Breast epithelium (tissue), 4 donors: Measurements from ENCODE around the gene ATP9A. TPM values are rescaled to one million over a fixed set of nuclear protein-coding genes. Genes with fewer than 3 reads are reported as not detected.

Experiments
- DNase-seq, 2 donors: peaks; one replicate each; pipeline ENCODE4 v3.0.0-alpha.2; 2019; ENCODE audit warnings: low spot score in 2 of 2
- H3K27ac ChIP-seq, 2 donors: fragments of 200-600 bp; sonication (generic) in 1 of 2; one replicate each; pipeline ENCODE4 v1.5.1; 2016 to 2019; ENCODE audit warnings: mild to moderate bottlenecking in 1 of 2
- H3K27me3 ChIP-seq, 2 donors: fragments of 200-600 bp; sonication (generic) in 1 of 2; one replicate each; pipeline versions ENCODE4 v1.5.1 to v1.6.0; 2017 to 2019; ENCODE audit warnings: control low read depth in 1 of 2, mild to moderate bottlenecking in 1 of 2
- H3K36me3 ChIP-seq: fragments of 200-600 bp; one replicate; pipeline ENCODE4 v1.5.1; 2019
- H3K4me1 ChIP-seq, 2 donors: fragments of 200-600 bp; sonication (generic); one replicate each; pipeline ENCODE4 v1.5.1; 2016 to 2019; ENCODE audit warnings: control low read depth in 1 of 2
- H3K4me3 ChIP-seq, 3 donors: fragments of 200-600 bp; sonication (generic); 1 replicate in 2 of 3; 2 replicates in 1 of 3; pipeline ENCODE4 v1.5.1; 2016 to 2019; ENCODE audit warnings: mild to moderate bottlenecking in 3 of 3, moderate library complexity in 2 of 3
- H3K9me3 ChIP-seq, 2 donors: fragments of 200-600 bp; sonication (generic) in 1 of 2; one replicate each; pipeline ENCODE4 v1.5.1; 2016 to 2019; ENCODE audit warnings: control low read depth in 1 of 2
- CTCF ChIP-seq, 3 donors: fragments of 450-650 bp; IDR thresholded peaks; one replicate each; pipeline ENCODE4 v1.5.1; 2016 to 2017; ENCODE audit warnings: antibody characterized with exemption in 3 of 3, mild to moderate bottlenecking in 3 of 3, moderate library complexity in 3 of 3
- POLR2A ChIP-seq: fragments of 450-650 bp; IDR thresholded peaks from one replicate; pipeline ENCODE4 v1.6.1; 2016; ENCODE audit warnings: antibody characterized with exemption, mild to moderate bottlenecking, moderate library complexity
- POLR2AphosphoS5 ChIP-seq, 3 donors: sonication (generic); formaldehyde crosslinking; IDR thresholded peaks; one replicate each; pipeline ENCODE4 v1.6.1; 2017; ENCODE audit warnings: antibody characterized with exemption in 3 of 3
- intact Hi-C: fragments of 100-400 bp; cut with DNase I; formaldehyde crosslinking; loops from one replicate; pipeline ENCODE4 v1.15.1; 2023; ENCODE audit warnings: low total_unique reads
- total RNA-seq, 3 donors: library from RNA; depleted of rRNA; stranded (reverse); fragments of >200 nt; gene quantifications; one replicate each; pipeline ENCODE4 v1.1.0, GENCODE V29; 2016

ATP9A gene
- total RNA-seq, 3 donors from 2014 or later, result 41.6 to 98.4 (median 50.8) TPM

GRCh38 chr20:51597389-51598231, 170.6 kb downstream of the ATP9A start:
- TF ChIP-seq CTCF (IDR thresholded peaks at IDR 0.05), result no peak
- no peak for TF ChIP-seq POLR2A
- no peak for TF ChIP-seq POLR2AphosphoS5 (IDR thresholded peaks at IDR 0.05)
- H3K4me1 ChIP-seq, result no peaks in the 10 kb centered on the region
- intact Hi-C loops, result loop anchor here (10.0 kb wide), 1 partner anchor 223 kb away; no protein-coding TSS in a partner anchor
- no peaks in the 10 kb centered on the region for H3K9me3 ChIP-seq
- DNase-seq, result no peak
- no peaks in the 10 kb centered on the region for H3K27me3 ChIP-seq
- no peak overlapping the region for H3K27ac ChIP-seq
- H3K36me3 ChIP-seq, result no peaks in the 10 kb centered on the region
- no peak overlapping the region for H3K4me3 ChIP-seq

- Histone ChIP-seq H3K4me3 (no peak overlapping the region), H3K4me1 (no peaks in the 10 kb centered on the region), H3K9me3 (no peaks in the 10 kb centered on the region), H3K36me3 (no peaks in the 10 kb centered on the region), H3K27me3 (no peaks in the 10 kb centered on the region), H3K27ac (no peak overlapping the region)
- DNase-seq, result no peak
- intact Hi-C loops, result loop anchor here (10.0 kb wide), 1 partner anchor 222 kb away; no protein-coding TSS in a partner anchor
- TF ChIP-seq POLR2A (no peak), CTCF (IDR thresholded peaks at IDR 0.05) (no peak)
Measured at GRCh38 chr20:51596668-51597388, 171.4 kb downstream of the ATP9A start.

- H3K27ac ChIP-seq, result no peak overlapping the region
- intact Hi-C loops, result loop anchor here (10.0 kb wide), 1 partner anchor 221 kb away; no protein-coding TSS in a partner anchor
Measured at GRCh38 chr20:51595744-51596143, 172.4 kb downstream of the ATP9A start.

GRCh38 chr20:51595058-51595532, 173.1 kb downstream of the ATP9A start:
- no peak overlapping the region for H3K27ac ChIP-seq

More at GRCh38 chr20:51595744-51596143, 172.4 kb downstream of the ATP9A start:
- no peak for TF ChIP-seq POLR2AphosphoS5 (IDR thresholded peaks at IDR 0.05)
- TF ChIP-seq CTCF (IDR thresholded peaks at IDR 0.05), result no peak
- no peak for TF ChIP-seq POLR2A
- no peak overlapping the region for H3K4me3 ChIP-seq
- no peaks in the 10 kb centered on the region for H3K36me3 ChIP-seq
- no peak for DNase-seq
- no peaks in the 10 kb centered on the region for H3K9me3 ChIP-seq
- no peaks in the 10 kb centered on the region for H3K27me3 ChIP-seq
- H3K4me1 ChIP-seq, result no peaks in the 10 kb centered on the region

More at GRCh38 chr20:51595058-51595532, 173.1 kb downstream of the ATP9A start:
- intact Hi-C loops, result loop anchor here (10.0 kb wide), 1 partner anchor 220 kb away; no protein-coding TSS in a partner anchor
- peak; percentile 42 to 64 (median 50) for TF ChIP-seq POLR2AphosphoS5 (IDR thresholded peaks at IDR 0.05)
- peak; percentile 89 to 96 (median 94) for TF ChIP-seq CTCF (IDR thresholded peaks at IDR 0.05)
- TF ChIP-seq POLR2A, result no peak
- no peak overlapping the region for H3K4me3 ChIP-seq
- H3K4me1 ChIP-seq, result no peaks in the 10 kb centered on the region
- DNase-seq, result peak; percentile 87 to 92
- H3K36me3 ChIP-seq, result no peaks in the 10 kb centered on the region
- H3K27me3 ChIP-seq, result no peaks in the 10 kb centered on the region
- H3K9me3 ChIP-seq, result no peaks in the 10 kb centered on the region
